Hematopoietic multipotent progenitor cell treated with erythropoietin and hydrocortisone succinate and interleukin-3 and kit ligand, for 8 days (in vitro differentiated cells): ENCODE measurements around the gene TKT.

ENCODE experiments used
- DNase-seq: peaks from one replicate; pipeline ENCODE4 v3.0.0-alpha.2; 2015

TKT gene

GRCh38 chr3:53194210-53195065, 61.4 kb downstream of the TKT start:
- DNase-seq = no peak

GRCh38 chr3:53193466-53194209, 62.2 kb downstream of the TKT start:
- DNase-seq = no peak

GRCh38 chr3:53192608-53193007, 63.2 kb downstream of the TKT start:
- DNase-seq = no peak

- DNase-seq = no peak
Measured at GRCh38 chr3:53191836-53192480, 63.9 kb downstream of the TKT start.

GRCh38 chr3:53190659-53191058, 65.2 kb downstream of the TKT start:
- DNase-seq = no peak

- no peak for DNase-seq
Measured at GRCh38 chr3:53189276-53189675, 66.5 kb downstream of the TKT start.

GRCh38 chr3:53188720-53189119, 67.1 kb downstream of the TKT start:
- DNase-seq = no peak

- DNase-seq = no peak
Measured at GRCh38 chr3:53188136-53188685, 67.6 kb downstream of the TKT start.

GRCh38 chr3:53187430-53187829, 68.4 kb downstream of the TKT start:
- no peak for DNase-seq

GRCh38 chr3:53186726-53187125, 69.1 kb downstream of the TKT start:
- DNase-seq = no peak

- DNase-seq = no peak
Measured at GRCh38 chr3:53185761-53186465, 69.9 kb downstream of the TKT start.

GRCh38 chr3:53184701-53185100, 71.1 kb downstream of the TKT start:
- DNase-seq = no peak

GRCh38 chr3:53183514-53183913, 72.3 kb downstream of the TKT start:
- DNase-seq = no peak

GRCh38 chr3:53182764-53183355, 73.0 kb downstream of the TKT start:
- no peak for DNase-seq

- no peak for DNase-seq
Measured at GRCh38 chr3:53181528-53181927, 74.3 kb downstream of the TKT start.

- no peak for DNase-seq
Measured at GRCh38 chr3:53181024-53181371, 74.8 kb downstream of the TKT start.

- DNase-seq = no peak
Measured at GRCh38 chr3:53180305-53181023, 75.4 kb downstream of the TKT start.

GRCh38 chr3:53179580-53179979, 76.2 kb downstream of the TKT start:
- DNase-seq = no peak

- DNase-seq = no peak
Measured at GRCh38 chr3:53178246-53178645, 77.6 kb downstream of the TKT start.

- DNase-seq = no peak
Measured at GRCh38 chr3:53175613-53176540, 79.9 kb downstream of the TKT start.
